Fibroblast of lung (primary cell): ENCODE measurements around the gene RNF220. TPM values are rescaled to one million over a fixed set of nuclear protein-coding genes. Genes with fewer than 3 reads are reported as not detected.

ENCODE experiments used
- DNase-seq, 2 donors: peaks; one replicate each; pipeline versions ENCODE4 v3.0.0 to v3.0.0-alpha.2; 2010; ENCODE audit warnings: low read depth in 2 of 2
- H2AFZ ChIP-seq: 2 replicates; pipeline ENCODE4 v1.5.1; 2012; ENCODE audit warnings: low read length, control low read depth, inconsistent platforms
- H3K27ac ChIP-seq: 2 replicates; pipeline ENCODE4 v1.5.1; 2011; ENCODE audit warnings: low read length, control low read depth; ENCODE audit not compliant: insufficient read depth
- H3K27me3 ChIP-seq: 2 replicates; pipeline ENCODE4 v1.5.1; 2011; ENCODE audit warnings: mild to moderate bottlenecking, low read length; ENCODE audit not compliant: control insufficient read depth, insufficient read depth
- H3K36me3 ChIP-seq: 2 replicates; pipeline ENCODE4 v1.5.1; 2011; ENCODE audit warnings: low read length; ENCODE audit not compliant: control insufficient read depth, insufficient read depth
- H3K4me1 ChIP-seq: 2 replicates; pipeline ENCODE4 v1.5.1; 2011; ENCODE audit warnings: low read length; ENCODE audit not compliant: control insufficient read depth, insufficient read depth; ENCODE audit errors: extremely low read depth
- H3K4me2 ChIP-seq: 2 replicates; pipeline ENCODE4 v1.5.1; 2011; ENCODE audit warnings: low read length, control low read depth; ENCODE audit not compliant: insufficient read depth; ENCODE audit errors: extremely low read depth
- H3K4me3 ChIP-seq, 4 experiments: fragments of 200-600 bp in 1 of 4; sonication (generic) in 1 of 4; replicated peaks in 1 of 4; 2 replicates each; pipeline ENCODE4 v1.5.1; 2011 to 2016; ENCODE audit warnings: low read length in 4 of 4, low read depth in 3 of 4, mild to moderate bottlenecking in 3 of 4, control low read depth in 2 of 4, inconsistent platforms in 1 of 4, mixed read lengths in 1 of 4; ENCODE audit not compliant: insufficient read depth in 1 of 4; ENCODE audit errors: control extremely low read depth in 1 of 4
- H3K79me2 ChIP-seq: 2 replicates; pipeline ENCODE4 v1.5.1; 2012; ENCODE audit warnings: mild to moderate bottlenecking, low read length, inconsistent platforms; ENCODE audit not compliant: control insufficient read depth, insufficient read depth
- H3K9ac ChIP-seq: 2 replicates; pipeline ENCODE4 v1.5.1; 2011; ENCODE audit warnings: mild to moderate bottlenecking, low read length, control low read depth; ENCODE audit not compliant: insufficient read depth
- H3K9me3 ChIP-seq: 2 replicates; pipeline ENCODE4 v1.5.1; 2012; ENCODE audit warnings: low read depth, low read length; ENCODE audit not compliant: control insufficient read depth, insufficient read depth
- H4K20me1 ChIP-seq: 2 replicates; pipeline ENCODE4 v1.5.1; 2011; ENCODE audit warnings: low read length; ENCODE audit not compliant: control insufficient read depth, insufficient read depth; ENCODE audit errors: extremely low read depth
- CTCF ChIP-seq, 2 donors: IDR thresholded peaks in 1 of 2; conservative IDR thresholded peaks in 1 of 2; 1 replicate in 1 of 2; 2 replicates in 1 of 2; pipeline ENCODE4 v1.5.1; 2011 to 2012; ENCODE audit warnings: low read length in 2 of 2, control low read depth in 1 of 2, inconsistent platforms in 1 of 2, low read depth in 1 of 2, mild to moderate bottlenecking in 1 of 2
- EZH2 ChIP-seq: IDR thresholded peaks from 2 replicates; pipeline ENCODE4 v1.5.1; 2012; ENCODE audit warnings: low read length, control low read depth, mild to moderate bottlenecking; ENCODE audit errors: missing control alignments
- polyA plus RNA-seq, 2 donors: library from polyadenylated mRNA; depleted of rRNA in 1 of 2; stranded (reverse) in 1 of 2; unstranded in 1 of 2; fragments of >200 nt; gene quantifications; 2 replicates each; pipeline ENCODE4 v1.2.1, GENCODE V29; 2011 to 2012; ENCODE audit warnings: missing spikeins in 1 of 2
- total RNA-seq: library from RNA; depleted of rRNA; stranded (reverse); fragments of >200 nt; gene quantifications from 2 replicates; pipeline ENCODE4 v1.2.1, GENCODE V29; 2014

RNF220 gene
- total and polyA plus RNA-seq, 2 donors (not counting 1 experiment from before 2014, with no cell fraction given): 42.3 to 52.0 TPM

GRCh38 chr1:44547837-44548236 lies 142.8 kb downstream of the RNF220 start:
- no peak overlapping the region for H2AFZ ChIP-seq

DNA sequence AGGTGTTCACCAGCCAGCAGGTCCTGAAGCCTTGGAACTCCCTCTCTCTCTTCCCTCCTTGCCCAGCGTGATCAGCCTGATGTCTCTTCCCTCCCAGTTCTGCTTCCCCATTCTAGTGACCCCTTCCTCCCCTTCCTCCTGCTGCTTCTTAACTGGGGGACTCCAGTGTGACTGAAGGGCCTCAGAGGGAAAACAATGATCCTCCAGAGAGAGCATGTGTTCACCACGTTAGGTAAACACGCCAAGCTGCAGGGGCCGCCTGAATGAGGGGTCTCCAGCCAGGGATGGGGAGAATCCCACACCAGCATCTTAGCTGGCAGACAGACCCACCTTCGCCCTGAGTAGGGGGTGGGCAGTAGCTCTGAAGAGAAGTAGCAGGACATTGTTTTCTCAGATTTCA lies 144.5 kb downstream of the RNF220 start:
- Histone ChIP-seq H3K36me3 (no peaks in the 10 kb centered on the region), H4K20me1 (no peaks in the 10 kb centered on the region), H3K27ac (no peak overlapping the region), H2AFZ (no peak overlapping the region), H3K4me1 (no peaks in the 10 kb centered on the region), H3K4me2 (no peak overlapping the region), H3K4me3 (no peak overlapping the region), H3K27me3 (peaks cover 14% of the 10 kb centered on the region), H3K9ac (no peak overlapping the region), H3K79me2 (no peaks in the 10 kb centered on the region), H3K9me3 (no peaks in the 10 kb centered on the region)
- no peak for DNase-seq
- TF ChIP-seq EZH2: no peak
- no peak for TF ChIP-seq CTCF (conservative IDR thresholded peaks at IDR 0.05 in 1 of 2, IDR thresholded peaks at IDR 0.05 in 1 of 2; ENCODE audit: low read depth in 1 of 2, low read length in 2 of 2)

More at GRCh38 chr1:44547837-44548236, 142.8 kb downstream of the RNF220 start:
- H3K27ac ChIP-seq: no peak overlapping the region
- no peaks in the 10 kb centered on the region for H3K36me3 ChIP-seq
- H3K79me2 ChIP-seq: no peaks in the 10 kb centered on the region
- H3K9ac ChIP-seq: no peak overlapping the region
- H3K27me3 ChIP-seq: peaks cover 21% of the 10 kb centered on the region
- H4K20me1 ChIP-seq: no peaks in the 10 kb centered on the region
- no peak overlapping the region for H3K4me3 ChIP-seq
- no peaks in the 10 kb centered on the region for H3K4me1 ChIP-seq
- no peak for DNase-seq
- no peak for TF ChIP-seq CTCF (conservative IDR thresholded peaks at IDR 0.05 in 1 of 2, IDR thresholded peaks at IDR 0.05 in 1 of 2; ENCODE audit: low read depth in 1 of 2, low read length in 2 of 2)
- no peak for TF ChIP-seq EZH2
- H3K4me2 ChIP-seq: no peak overlapping the region
- H3K9me3 ChIP-seq: no peaks in the 10 kb centered on the region

DNA sequence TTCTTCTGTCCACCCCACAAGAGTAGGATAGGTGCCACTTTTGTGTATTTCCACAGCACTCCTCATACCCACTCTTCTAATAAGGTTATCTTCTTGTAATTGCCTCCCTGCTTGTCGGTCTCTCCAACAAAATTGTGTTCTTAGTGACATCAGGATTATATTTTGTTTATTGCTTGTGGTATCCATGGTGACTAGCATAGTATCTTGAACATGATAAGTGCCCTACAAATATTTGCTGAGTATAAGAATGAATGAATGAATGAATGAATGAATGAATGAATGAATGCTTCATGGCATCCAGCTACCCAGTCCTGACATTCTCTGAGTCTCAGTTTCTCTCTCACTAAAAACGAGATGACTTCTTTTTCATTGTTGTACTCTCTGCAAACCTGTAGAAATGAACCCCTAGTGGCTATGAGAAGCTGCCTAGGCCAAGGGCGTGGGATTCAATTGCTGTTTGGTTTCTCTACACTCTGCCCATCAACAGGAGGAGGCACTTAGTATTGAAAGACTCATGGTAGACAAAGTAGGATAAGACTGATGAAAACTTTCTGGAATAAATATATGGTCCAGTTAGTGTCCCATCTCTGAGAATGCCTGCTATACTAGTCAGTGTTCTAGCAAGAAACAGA lies 148.2 kb downstream of the RNF220 start:
- Histone ChIP-seq H4K20me1 (no peaks in the 10 kb centered on the region), H3K27ac (no peak overlapping the region), H3K9me3 (no peaks in the 10 kb centered on the region), H3K4me3 (no peak overlapping the region), H3K4me1 (no peaks in the 10 kb centered on the region), H3K79me2 (no peaks in the 10 kb centered on the region), H3K9ac (no peak overlapping the region), H3K36me3 (no peaks in the 10 kb centered on the region), H3K4me2 (no peak overlapping the region), H3K27me3 (peaks cover 2% of the 10 kb centered on the region), H2AFZ (no peak overlapping the region)
- TF ChIP-seq EZH2: no peak
- TF ChIP-seq CTCF (conservative IDR thresholded peaks at IDR 0.05 in 1 of 2, IDR thresholded peaks at IDR 0.05 in 1 of 2; ENCODE audit: low read depth in 1 of 2, low read length in 2 of 2): no peak
- DNase-seq: no peak
